AG04449 (cell line): Measurements from ENCODE around the gene DIO1.
A peak's percentile ranks its signal among the peaks of the same experiment; 100 is the strongest.

Experiments
- CTCF ChIA-PET: fragments of 350-600 bp; formaldehyde crosslinking; extraction: SDS; loops from one replicate; lab custom pipeline; 2021; ENCODE audit warnings: antibody characterized with exemption; lab: Yijun Ruan, JAX
- POLR2A ChIA-PET: fragments of 400-600, 350-600 bp; formaldehyde crosslinking; extraction: SDS; loops from one replicate; lab custom pipeline; 2020; ENCODE audit warnings: antibody characterized with exemption, inconsistent platforms; lab: Yijun Ruan, JAX
- DNase-seq: peaks from one replicate; pipeline ENCODE4 v3.0.0-alpha.2; 2010; ENCODE audit warnings: low read depth, low spot score
- H3K4me3 ChIP-seq: 2 replicates; pipeline ENCODE4 v1.5.1; 2011; ENCODE audit warnings: low read depth, mild to moderate bottlenecking, control low read depth, low read length
- TF ChIP-seq, protein P1 (sequence below): IDR thresholded peaks from one replicate; pipeline ENCODE4 v1.5.1; 2011; ENCODE audit warnings: mild to moderate bottlenecking, moderate library complexity, low read length, control low read depth, inconsistent platforms; ENCODE audit not compliant: insufficient read depth; ENCODE audit errors: missing control alignments

Gene DIO1

DNA sequence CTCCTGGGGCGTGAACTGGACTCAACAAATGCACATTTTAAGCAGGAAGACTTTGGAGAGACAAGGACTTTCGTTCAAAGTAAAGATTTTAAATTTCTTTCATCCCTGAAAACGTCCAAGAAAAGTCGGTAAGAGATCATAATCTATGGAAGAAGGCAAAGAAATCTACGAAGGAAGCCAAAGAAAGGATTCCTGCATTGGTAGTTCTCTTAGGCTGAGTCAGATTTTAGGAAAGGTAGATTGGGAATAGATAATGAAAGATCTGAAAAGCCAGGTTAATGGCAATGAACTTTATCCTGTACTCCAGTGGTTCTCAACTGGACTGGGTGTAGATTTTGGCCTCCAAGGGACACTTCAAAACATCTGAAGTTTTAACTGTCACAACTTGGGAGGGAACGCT is 49.1 kb downstream of the DIO1 start:
- ChIA-PET POLR2A (no interaction called here), CTCF (interaction anchor here (2.0 kb wide), 1 partner anchor 65 kb away, joined by 6 read pairs; no protein-coding TSS in a partner anchor)
- DNase-seq, result no peak
- TF ChIP-seq, protein P1, sequence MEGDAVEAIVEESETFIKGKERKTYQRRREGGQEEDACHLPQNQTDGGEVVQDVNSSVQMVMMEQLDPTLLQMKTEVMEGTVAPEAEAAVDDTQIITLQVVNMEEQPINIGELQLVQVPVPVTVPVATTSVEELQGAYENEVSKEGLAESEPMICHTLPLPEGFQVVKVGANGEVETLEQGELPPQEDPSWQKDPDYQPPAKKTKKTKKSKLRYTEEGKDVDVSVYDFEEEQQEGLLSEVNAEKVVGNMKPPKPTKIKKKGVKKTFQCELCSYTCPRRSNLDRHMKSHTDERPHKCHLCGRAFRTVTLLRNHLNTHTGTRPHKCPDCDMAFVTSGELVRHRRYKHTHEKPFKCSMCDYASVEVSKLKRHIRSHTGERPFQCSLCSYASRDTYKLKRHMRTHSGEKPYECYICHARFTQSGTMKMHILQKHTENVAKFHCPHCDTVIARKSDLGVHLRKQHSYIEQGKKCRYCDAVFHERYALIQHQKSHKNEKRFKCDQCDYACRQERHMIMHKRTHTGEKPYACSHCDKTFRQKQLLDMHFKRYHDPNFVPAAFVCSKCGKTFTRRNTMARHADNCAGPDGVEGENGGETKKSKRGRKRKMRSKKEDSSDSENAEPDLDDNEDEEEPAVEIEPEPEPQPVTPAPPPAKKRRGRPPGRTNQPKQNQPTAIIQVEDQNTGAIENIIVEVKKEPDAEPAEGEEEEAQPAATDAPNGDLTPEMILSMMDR, result no peak
- H3K4me3 ChIP-seq, result no peak overlapping the region

DNA sequence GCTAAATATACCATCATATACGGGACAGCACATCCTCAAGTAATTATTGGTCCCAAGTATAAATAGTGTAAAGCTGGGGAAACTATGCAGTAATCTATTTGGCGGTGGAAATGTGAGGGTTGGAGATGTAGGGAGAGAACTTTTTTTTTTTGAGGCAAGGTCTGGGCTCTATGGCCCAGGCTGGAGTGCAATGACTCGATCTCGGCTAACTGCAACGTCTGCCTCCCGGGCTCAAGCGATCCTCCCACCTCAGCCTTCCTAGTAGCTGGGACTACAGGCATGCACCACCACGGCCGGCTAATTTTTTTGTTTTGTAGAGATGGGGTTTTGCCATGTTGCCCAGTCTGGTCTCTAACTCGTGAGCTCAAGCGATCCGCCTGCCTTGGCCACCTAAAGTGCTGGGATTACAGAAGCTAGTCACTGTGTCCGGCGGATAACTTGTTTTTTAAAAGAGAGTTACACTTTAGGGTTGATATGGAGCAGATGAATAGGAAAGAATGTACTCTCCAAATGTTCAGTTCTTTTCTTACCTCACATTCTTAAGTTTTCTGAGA is 49.6 kb downstream of the DIO1 start:
- POLR2A ChIA-PET, result no interaction called here
- no peak overlapping the region for H3K4me3 ChIP-seq
- DNase-seq, result no peak
- CTCF ChIA-PET, result interaction anchor here (2.0 kb wide), 1 partner anchor 65 kb away, joined by 6 read pairs; no protein-coding TSS in a partner anchor
- TF ChIP-seq, protein P1, result no peak

DNA sequence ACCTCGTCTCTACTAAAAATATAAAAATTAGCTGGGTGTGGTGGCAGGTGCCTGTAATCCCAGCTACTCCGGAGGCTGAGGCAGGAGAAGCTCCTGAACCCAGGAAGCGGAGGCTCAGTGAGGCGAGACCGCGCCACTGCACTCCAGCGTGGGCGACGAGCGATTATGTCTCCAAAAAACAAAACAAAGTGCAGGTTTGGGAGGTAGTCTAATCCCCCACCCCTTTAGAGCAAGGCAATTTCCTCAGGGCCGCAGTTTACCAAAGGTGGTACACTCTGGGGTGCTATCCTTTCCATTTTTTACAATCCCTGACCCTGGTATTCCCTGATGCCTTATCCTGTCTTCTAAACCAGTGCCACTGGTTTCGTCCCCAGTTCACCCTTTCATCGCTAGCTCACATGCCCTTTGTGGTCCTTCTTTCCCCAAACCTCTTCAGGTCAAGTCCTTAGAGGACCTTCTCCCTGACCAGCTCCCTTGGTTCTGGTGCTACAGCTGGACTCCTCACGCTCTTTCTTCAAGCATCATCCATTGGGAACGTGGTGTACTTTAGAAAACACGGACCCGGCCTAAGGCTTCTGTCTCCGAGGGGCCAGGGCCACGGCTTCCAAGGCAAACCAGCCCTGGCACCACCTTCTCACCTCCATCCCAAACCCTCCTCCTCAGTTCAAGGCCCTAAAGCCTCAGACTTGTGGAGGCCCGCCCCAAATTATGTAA is 50.6 kb downstream of the DIO1 start:
- no peak for DNase-seq
- H3K4me3 ChIP-seq, result peak overlapping the region; percentile 97
- TF ChIP-seq, protein P1, result no peak
- POLR2A ChIA-PET, result interaction anchor here (0.9 to 1.0 kb wide), 3 partner anchors 12 to 48 kb away, joined by 3 to 5 read pairs (median 4); no protein-coding TSS in a partner anchor
- CTCF ChIA-PET, result interaction anchor here (1.1 to 8.8 kb wide), 8 partner anchors 9 to 83 kb away, joined by 3 to 83 read pairs (median 8); no protein-coding TSS in a partner anchor

DNA sequence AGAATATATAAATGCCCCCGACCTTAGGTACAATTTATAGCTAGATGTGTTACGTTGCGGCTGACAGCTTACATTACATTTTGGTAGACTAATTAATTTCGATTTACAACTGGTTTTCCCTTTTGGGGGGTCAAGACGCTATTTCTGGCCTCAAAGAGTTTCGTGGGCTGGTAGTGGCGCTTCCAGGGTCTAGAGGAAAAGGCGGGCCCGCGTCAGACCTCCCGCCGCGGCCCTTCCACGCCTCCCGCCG is 51.1 kb downstream of the DIO1 start:
- POLR2A ChIA-PET, result interaction anchor here (0.9 to 1.7 kb wide), 5 partner anchors 11 to 55 kb away, joined by 3 to 6 read pairs (median 4); partner anchors contain the start of gene YIPF1
- peak overlapping the region; percentile 97 for H3K4me3 ChIP-seq
- CTCF ChIA-PET, result interaction anchor here (1.1 to 8.8 kb wide), 9 partner anchors 9 to 83 kb away, joined by 3 to 83 read pairs (median 6); no protein-coding TSS in a partner anchor
- DNase-seq, result no peak
- TF ChIP-seq, protein P1, result no peak

DNA sequence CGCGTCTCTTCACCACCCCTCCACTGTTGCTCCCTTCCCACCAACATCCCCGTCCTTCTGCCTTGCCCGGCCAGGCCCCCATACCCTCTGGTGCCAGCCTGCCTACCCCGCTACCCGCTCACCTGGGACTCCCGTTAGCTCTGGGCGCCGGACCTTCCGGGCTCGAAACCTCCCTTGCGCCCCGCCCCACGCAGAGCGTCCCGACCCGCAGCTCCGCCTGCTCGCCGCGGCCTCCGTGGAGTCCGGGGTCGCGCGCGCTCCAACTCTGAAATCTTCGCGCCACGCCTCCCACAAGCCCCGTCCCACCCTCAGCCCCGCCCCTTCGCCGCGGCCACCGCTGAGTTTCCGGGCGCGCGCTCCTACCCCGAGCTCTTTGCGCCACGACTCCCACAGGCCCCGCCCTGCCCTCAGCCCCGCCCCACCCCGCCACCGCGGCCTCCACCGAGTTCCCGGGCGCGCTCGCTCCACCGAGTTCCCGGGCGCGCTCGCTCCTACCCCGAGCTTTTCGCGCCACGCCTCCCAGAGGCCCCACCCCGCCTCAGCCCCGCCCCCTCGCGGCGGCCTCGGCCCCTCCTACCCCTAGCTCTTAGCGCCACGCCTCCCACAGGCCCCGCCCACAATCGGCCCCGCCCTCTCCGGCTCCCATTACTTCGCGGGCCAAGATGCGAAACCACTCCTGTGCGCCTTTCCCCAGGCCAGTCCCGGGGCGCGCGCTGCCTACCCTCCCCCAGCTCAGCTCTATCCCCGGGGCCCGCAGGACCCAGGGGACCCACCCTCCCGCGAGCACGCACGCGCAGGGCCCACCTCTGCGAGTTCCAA is 51.7 kb downstream of the DIO1 start, which contains the start of gene IFT25:
TSS of gene IFT25 (minus strand) at position 267 of the 819 bp plus-strand sequence. CDS start 5,617 bp downstream, outside the sequence.
- TF ChIP-seq, protein P1, result no peak
- CTCF ChIA-PET, result interaction anchor here (0.6 to 8.8 kb wide), 13 partner anchors 8 to 489 kb away, joined by 3 to 83 read pairs (median 4); no protein-coding TSS in a partner anchor

More for the DNA sequence above, 51.7 kb downstream of the DIO1 start, which contains the start of gene IFT25:
- peak within 1 kb of the TSS; percentile 97 for H3K4me3 ChIP-seq
- peak; percentile 74 for DNase-seq
- POLR2A ChIA-PET, result interaction anchor here (0.5 to 1.7 kb wide), 6 partner anchors 11 to 107 kb away, joined by 3 to 6 read pairs (median 4); partner anchors contain the start of genes TMEM59 and YIPF1
